ENCODE results near the gene NGDN. TPM values are rescaled to one million over a fixed set of nuclear protein-coding genes. Genes with fewer than 3 reads are reported as not detected.

Gene NGDN
- total RNA-seq, 1 donor from 2014 or later = 47.1 TPM

DNA sequence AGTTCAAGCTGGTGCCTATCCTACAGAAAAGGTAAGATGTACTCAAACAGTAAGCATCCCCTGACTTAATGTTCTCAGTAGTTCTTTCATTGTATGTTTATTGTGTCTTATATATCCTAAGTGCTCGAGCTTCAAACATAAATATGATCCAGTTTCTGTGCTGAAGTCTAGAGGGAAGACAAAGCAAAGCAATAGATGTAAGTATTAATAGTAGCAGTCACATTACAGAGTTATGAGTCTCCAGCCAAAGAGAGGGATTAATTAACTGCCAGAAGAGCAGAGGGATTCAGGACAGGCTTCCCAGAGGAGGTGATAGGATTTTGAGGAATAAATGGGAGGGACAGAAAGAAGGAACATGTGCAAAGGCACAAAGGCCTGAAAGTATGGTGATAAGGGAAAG lies 1.4 kb downstream of the NGDN start:
- intact Hi-C loops (cut with DNase I) = no loop called here
- DNase-seq (ENCODE audit: extremely low spot score in 2 of 2) = no peak
- Histone ChIP-seq H3K27ac (no peak overlapping the region), H3K36me3 (peaks cover 0 to 42% of the 10 kb centered on the region in 2 donors), H3K9me3 (no peaks in the 10 kb centered on the region), H3K4me1 (peaks cover 10% of the 10 kb centered on the region), H3K4me3 (no peak overlapping the region), H3K27me3 (no peaks in the 10 kb centered on the region)
- TF ChIP-seq POLR2AphosphoS5 (IDR thresholded peaks at IDR 0.05; ENCODE audit: insufficient read depth in 1 of 2, low read depth in 1 of 2) (no peak), POLR2A (IDR thresholded peaks at IDR 0.05) (no peak)
- TF ChIP-seq, protein P1, sequence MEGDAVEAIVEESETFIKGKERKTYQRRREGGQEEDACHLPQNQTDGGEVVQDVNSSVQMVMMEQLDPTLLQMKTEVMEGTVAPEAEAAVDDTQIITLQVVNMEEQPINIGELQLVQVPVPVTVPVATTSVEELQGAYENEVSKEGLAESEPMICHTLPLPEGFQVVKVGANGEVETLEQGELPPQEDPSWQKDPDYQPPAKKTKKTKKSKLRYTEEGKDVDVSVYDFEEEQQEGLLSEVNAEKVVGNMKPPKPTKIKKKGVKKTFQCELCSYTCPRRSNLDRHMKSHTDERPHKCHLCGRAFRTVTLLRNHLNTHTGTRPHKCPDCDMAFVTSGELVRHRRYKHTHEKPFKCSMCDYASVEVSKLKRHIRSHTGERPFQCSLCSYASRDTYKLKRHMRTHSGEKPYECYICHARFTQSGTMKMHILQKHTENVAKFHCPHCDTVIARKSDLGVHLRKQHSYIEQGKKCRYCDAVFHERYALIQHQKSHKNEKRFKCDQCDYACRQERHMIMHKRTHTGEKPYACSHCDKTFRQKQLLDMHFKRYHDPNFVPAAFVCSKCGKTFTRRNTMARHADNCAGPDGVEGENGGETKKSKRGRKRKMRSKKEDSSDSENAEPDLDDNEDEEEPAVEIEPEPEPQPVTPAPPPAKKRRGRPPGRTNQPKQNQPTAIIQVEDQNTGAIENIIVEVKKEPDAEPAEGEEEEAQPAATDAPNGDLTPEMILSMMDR (IDR thresholded peaks at IDR 0.05) = no peak

DNA sequence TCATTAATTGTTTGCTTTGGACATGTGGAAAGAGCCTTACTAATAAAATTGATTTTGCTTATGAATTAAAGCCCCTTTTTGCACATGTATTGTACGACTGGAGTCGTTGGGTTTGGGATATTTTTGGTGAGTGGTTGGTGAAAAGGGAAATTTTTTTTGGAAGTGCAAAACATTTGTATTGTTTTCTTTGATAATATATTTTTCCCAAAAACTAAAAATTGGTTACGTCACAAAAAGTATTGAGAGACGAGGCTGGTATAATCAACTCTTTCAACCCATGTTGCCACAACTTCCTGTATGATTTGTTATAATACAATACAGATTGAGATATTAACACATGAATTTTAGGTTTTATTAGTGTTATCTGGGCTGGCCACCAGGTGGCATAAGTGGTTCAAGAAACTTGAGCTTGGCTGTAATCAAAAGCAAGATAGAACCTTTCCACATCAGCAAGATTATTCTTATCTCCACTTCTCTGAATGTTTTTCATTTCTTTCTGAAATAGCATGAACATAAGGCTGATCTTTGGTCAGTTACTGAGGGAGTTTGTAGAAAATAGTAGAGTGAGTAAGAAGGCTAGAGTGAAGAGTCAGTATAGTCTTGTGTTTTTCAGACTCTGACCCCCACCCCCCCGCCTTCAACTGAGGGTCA lies 8.7 kb downstream of the NGDN start:
- intact Hi-C loops (cut with DNase I) = loop anchor here (1.0 kb wide), 1 partner anchor 86 kb away; no protein-coding TSS in a partner anchor
- H3K4me3 ChIP-seq = no peak overlapping the region
- peaks cover 0 to 43% of the 10 kb centered on the region in 2 donors for H3K36me3 ChIP-seq
- no peak for DNase-seq (ENCODE audit: extremely low spot score in 2 of 2)
- H3K9me3 ChIP-seq = no peaks in the 10 kb centered on the region
- H3K27ac ChIP-seq = no peak overlapping the region
- TF ChIP-seq POLR2A (IDR thresholded peaks at IDR 0.05) = no peak
- TF ChIP-seq, protein P1 (IDR thresholded peaks at IDR 0.05) = peak; percentile 37 to 73 (median 59)
- TF ChIP-seq POLR2AphosphoS5 (IDR thresholded peaks at IDR 0.05; ENCODE audit: insufficient read depth in 1 of 2, low read depth in 1 of 2) = peak in 1 of 2 donors; percentile 26
- no peaks in the 10 kb centered on the region for H3K4me1 ChIP-seq
- no peaks in the 10 kb centered on the region for H3K27me3 ChIP-seq

DNA sequence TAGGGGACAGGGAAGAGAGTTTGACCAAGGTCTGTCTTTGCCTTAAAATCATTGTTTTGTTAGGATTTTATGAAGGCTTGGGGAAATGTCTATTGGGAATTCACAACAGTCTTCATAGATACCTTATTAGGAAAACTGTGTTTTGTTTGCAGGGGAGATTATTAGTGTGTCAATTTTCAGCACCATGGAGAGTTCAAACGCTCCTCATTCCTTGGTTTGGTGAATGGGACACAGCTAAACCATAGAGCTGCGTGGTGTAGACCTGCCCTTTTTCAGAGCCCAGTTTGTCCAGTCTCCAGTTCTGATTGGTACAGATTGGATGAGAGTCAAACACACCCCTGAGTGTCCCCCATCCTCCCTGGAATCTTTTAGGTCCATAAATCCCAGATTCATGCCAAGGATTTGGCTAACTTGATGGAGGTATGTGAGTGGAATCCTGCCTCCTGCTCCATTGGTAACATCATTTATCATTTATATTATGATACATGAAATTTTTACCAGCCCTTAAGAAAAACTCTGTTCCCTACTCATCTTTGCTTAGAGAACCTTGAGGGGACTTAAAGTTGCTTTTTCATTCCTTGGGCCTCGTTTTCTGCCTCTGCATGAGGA lies 12.0 kb downstream of the NGDN start:
- no peak for DNase-seq (ENCODE audit: extremely low spot score in 2 of 2)
- no peak for TF ChIP-seq POLR2A (IDR thresholded peaks at IDR 0.05)
- no peak for TF ChIP-seq POLR2AphosphoS5 (IDR thresholded peaks at IDR 0.05; ENCODE audit: insufficient read depth in 1 of 2, low read depth in 1 of 2)
- TF ChIP-seq, protein P1 (IDR thresholded peaks at IDR 0.05) = no peak
- intact Hi-C loops (cut with DNase I) = no loop called here
- no peak overlapping the region for H3K27ac ChIP-seq
- H3K9me3 ChIP-seq = no peaks in the 10 kb centered on the region
- no peak overlapping the region for H3K4me3 ChIP-seq
- H3K27me3 ChIP-seq = no peaks in the 10 kb centered on the region
- H3K4me1 ChIP-seq = no peaks in the 10 kb centered on the region
- H3K36me3 ChIP-seq = peaks cover 0 to 18% of the 10 kb centered on the region in 2 donors

DNA sequence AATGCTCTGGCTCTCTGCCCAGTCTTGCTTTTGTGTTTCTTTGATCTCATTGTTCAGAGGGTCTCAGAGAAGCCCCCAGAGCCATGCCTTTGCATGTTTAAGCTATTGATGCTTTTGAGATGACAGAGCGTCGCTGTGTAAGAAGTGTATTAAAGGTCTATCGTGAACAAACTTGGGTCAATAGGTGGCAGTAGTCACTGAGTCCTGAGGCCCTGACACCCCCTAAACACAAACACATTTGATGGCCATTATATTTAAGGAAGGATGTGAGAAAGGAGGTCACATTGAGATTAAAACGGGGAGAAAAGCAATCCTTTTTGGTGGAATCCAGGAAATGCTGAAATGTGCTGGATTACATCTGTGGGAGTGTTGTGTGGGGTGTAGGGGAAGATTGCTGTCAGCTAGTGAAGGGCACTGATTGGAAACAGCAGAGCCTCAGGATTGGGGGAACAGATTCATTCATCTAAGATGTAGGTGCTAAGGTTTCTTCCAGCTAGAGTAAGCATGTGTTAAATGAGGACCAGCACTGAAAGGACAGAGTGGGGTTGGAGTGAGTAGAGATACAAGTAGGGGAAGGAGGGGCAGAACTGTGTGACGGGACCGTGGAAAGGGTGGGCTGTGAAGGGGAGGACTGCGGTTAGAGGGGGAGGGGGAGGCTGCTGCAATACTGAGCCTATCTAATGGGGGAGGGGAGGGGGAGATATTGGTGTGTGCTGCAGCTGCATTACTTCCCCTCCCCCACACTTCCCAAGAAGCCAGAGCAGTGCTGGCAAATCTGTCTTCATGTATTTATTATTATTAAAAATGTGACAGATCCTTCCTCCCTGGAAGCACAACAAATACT lies 12.7 kb downstream of the NGDN start:
- intact Hi-C loops (cut with DNase I) = no loop called here

More for the DNA sequence above, 12.7 kb downstream of the NGDN start:
- Histone ChIP-seq H3K36me3 (peaks cover 0 to 11% of the 10 kb centered on the region in 2 donors), H3K9me3 (no peaks in the 10 kb centered on the region), H3K27me3 (no peaks in the 10 kb centered on the region), H3K27ac (no peak overlapping the region), H3K4me1 (no peaks in the 10 kb centered on the region), H3K4me3 (no peak overlapping the region)
- TF ChIP-seq, protein P1 (IDR thresholded peaks at IDR 0.05) = no peak
- no peak for TF ChIP-seq POLR2AphosphoS5 (IDR thresholded peaks at IDR 0.05; ENCODE audit: insufficient read depth in 1 of 2, low read depth in 1 of 2)
- no peak for TF ChIP-seq POLR2A (IDR thresholded peaks at IDR 0.05)
- no peak for DNase-seq (ENCODE audit: extremely low spot score in 2 of 2)
